K562 (cell line): ENCODE data around the gene FCRL6. TPM values are rescaled to one million over a fixed set of nuclear protein-coding genes. Genes with fewer than 3 reads are reported as not detected.

ENCODE experiments used
- GATAD2A ChIP-seq: fragments of 450-650 bp; IDR thresholded peaks from 2 replicates; pipeline ENCODE4 v1.6.1; 2017
- HDAC6 ChIP-seq: IDR thresholded peaks from 2 replicates; pipeline ENCODE4 v1.6.1; 2012; ENCODE audit warnings: low read depth, mild to moderate bottlenecking, control low read depth, inconsistent platforms, low read length, moderate library complexity
- RHOXF2B ChIP-seq: fragments of 250-450 bp; sonication (Bioruptor Pico); conservative IDR thresholded peaks from 2 replicates; pipeline ENCODE4 v1.5.1; 2021
- SRSF7 ChIP-seq: fragments of 200-400 bp; formaldehyde crosslinking; optimal IDR thresholded peaks from 2 replicates; pipeline ENCODE3; 2017; ENCODE audit warnings: mild to moderate bottlenecking, low read depth, low read length
- TAL1 ChIP-seq: fragments of 450-650 bp; IDR thresholded peaks from 2 replicates; pipeline ENCODE4 v1.6.1; 2016; ENCODE audit warnings: mild to moderate bottlenecking
- polyA plus RNA-seq, 8 experiments: library from polyadenylated mRNA; depleted of rRNA in 4 of 8; stranded (reverse) in 5 of 8; unstranded in 3 of 8; fragments of >200 nt; fragmentation: Nextera tagmentation in 2 of 8; fragmentation: Illumina TruSeq in 1 of 8; extraction: Ambion mirVana in 2 of 8; extraction: Trizol in 1 of 8; gene quantifications; 2 replicates each; pipeline versions ENCODE4 v1.2.1 to v1.2.3, GENCODE V29; 2011 to 2014; ENCODE audit warnings: inconsistent platforms in 1 of 8, missing spikeins in 1 of 8
- total RNA-seq, 7 experiments: library from RNA; depleted of rRNA in 6 of 7; stranded (reverse); fragments of >200 nt in 6 of 7; fragmentation: Illumina TruSeq in 2 of 7; extraction: Trizol in 2 of 7; gene quantifications; 2 replicates each; pipeline versions ENCODE4 v1.2.1 to v1.2.3, GENCODE V29; 2011 to 2021; ENCODE audit warnings: low replicate concordance in 1 of 7
- TF ChIP-seq, protein P1 (sequence below): fragments of 450-650 bp; IDR thresholded peaks from 2 replicates; pipeline ENCODE4 v1.6.1; 2014; ENCODE audit warnings: low read depth, mild to moderate bottlenecking, moderate library complexity, borderline replicate concordance
- TF ChIP-seq, protein P2 (sequence below): sonication (generic); formaldehyde crosslinking; IDR thresholded peaks from 2 replicates; pipeline ENCODE4 v1.4.0; 2020; ENCODE audit warnings: mild to moderate bottlenecking, missing genetic modification reagents
- TF ChIP-seq, protein P3 (sequence below): IDR thresholded peaks from 2 replicates; pipeline ENCODE4 v1.6.1; 2011; ENCODE audit warnings: borderline replicate concordance, low read depth, mild to moderate bottlenecking, moderate library complexity, low read length; ENCODE audit not compliant: insufficient read depth, poor library complexity, severe bottlenecking

The FCRL6 gene
- total and polyA plus RNA-seq, 9 of the 15 experiments (the other 6 are each of a cell fraction or from before 2014, with no cell fraction given), result not detected

DNA sequence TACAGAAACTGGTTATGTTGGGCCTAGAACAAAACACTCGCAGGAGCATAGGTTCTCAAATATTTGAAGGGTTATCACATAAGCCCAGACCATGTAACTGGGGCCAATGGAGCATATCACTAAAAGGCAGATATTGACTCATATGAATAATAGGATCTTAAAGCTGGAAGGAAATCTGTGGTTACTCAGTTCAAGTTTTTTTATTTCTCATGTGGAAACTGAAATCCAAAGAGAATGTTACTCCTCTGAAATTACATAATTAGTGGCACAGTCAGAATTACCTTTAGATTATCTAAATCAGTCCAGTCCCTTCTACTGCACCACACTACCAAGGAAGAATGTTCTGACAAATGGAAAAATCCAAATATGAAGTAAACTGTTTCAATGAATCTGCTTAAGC is 36.6 kb downstream of the FCRL6 start (continued):
- TF ChIP-seq, protein P1, sequence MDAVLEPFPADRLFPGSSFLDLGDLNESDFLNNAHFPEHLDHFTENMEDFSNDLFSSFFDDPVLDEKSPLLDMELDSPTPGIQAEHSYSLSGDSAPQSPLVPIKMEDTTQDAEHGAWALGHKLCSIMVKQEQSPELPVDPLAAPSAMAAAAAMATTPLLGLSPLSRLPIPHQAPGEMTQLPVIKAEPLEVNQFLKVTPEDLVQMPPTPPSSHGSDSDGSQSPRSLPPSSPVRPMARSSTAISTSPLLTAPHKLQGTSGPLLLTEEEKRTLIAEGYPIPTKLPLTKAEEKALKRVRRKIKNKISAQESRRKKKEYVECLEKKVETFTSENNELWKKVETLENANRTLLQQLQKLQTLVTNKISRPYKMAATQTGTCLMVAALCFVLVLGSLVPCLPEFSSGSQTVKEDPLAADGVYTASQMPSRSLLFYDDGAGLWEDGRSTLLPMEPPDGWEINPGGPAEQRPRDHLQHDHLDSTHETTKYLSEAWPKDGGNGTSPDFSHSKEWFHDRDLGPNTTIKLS, result no peak
- TF ChIP-seq, protein P2, sequence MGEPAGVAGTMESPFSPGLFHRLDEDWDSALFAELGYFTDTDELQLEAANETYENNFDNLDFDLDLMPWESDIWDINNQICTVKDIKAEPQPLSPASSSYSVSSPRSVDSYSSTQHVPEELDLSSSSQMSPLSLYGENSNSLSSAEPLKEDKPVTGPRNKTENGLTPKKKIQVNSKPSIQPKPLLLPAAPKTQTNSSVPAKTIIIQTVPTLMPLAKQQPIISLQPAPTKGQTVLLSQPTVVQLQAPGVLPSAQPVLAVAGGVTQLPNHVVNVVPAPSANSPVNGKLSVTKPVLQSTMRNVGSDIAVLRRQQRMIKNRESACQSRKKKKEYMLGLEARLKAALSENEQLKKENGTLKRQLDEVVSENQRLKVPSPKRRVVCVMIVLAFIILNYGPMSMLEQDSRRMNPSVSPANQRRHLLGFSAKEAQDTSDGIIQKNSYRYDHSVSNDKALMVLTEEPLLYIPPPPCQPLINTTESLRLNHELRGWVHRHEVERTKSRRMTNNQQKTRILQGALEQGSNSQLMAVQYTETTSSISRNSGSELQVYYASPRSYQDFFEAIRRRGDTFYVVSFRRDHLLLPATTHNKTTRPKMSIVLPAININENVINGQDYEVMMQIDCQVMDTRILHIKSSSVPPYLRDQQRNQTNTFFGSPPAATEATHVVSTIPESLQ (CRISPR knock-in tag), result no peak
- TF ChIP-seq, protein P3, sequence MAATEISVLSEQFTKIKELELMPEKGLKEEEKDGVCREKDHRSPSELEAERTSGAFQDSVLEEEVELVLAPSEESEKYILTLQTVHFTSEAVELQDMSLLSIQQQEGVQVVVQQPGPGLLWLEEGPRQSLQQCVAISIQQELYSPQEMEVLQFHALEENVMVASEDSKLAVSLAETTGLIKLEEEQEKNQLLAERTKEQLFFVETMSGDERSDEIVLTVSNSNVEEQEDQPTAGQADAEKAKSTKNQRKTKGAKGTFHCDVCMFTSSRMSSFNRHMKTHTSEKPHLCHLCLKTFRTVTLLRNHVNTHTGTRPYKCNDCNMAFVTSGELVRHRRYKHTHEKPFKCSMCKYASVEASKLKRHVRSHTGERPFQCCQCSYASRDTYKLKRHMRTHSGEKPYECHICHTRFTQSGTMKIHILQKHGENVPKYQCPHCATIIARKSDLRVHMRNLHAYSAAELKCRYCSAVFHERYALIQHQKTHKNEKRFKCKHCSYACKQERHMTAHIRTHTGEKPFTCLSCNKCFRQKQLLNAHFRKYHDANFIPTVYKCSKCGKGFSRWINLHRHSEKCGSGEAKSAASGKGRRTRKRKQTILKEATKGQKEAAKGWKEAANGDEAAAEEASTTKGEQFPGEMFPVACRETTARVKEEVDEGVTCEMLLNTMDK, result no peak
- TF ChIP-seq GATAD2A (no peak), TAL1 (peak; percentile 62), HDAC6 (no peak), RHOXF2B (no peak), SRSF7 (no peak)
